ENCODE results near the gene PROB1. TPM values are rescaled to one million over a fixed set of nuclear protein-coding genes. Genes with fewer than 3 reads are reported as not detected.
A peak's percentile ranks its signal among the peaks of the same experiment; 100 is the strongest.

The PROB1 gene
- total RNA-seq, 1 experiment from 2014 or later: 3.4 TPM

DNA sequence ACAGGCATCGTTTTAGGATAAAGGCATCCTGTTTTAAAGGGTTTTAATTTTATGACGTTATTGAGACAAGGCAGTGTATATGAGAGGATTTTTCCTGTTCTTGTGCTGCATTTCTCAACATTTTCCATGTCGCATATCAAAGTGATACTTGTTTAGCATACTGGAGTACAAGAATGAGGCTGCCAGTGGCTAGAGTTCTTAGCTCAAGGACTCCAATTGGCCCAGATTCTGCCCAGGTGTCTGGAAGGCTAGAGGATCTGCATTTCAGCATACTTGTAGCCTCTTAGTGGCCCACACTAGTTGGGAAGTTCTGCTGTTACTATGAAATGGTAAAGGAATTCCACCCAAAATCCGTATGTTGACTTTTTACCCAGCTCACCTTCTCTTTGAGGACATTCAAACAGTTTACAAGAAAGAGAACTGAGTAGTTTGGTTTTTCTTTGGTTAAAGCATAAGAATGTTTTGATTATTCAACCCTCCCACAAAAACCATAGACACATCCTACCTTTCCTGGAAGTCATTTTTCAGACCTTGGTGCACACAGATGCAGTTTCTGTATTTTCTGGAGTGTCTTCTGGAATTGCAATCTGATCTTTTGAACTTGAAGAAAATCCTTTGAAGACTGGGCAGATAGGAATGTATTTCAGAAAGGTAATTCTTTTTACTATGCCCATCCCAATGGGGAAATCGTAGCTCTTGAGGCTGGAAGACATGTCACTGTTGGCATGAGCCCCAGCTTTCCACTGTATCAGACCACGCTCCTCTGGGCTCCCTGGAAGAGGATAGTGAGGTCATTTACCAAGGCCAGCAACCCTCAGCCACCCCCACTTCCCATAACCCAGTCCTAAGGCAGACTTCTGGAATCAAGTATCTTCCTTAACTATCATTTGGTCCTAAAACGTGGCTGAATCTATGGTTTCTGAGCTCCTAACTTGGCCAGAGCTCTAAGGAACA is 23.1 kb downstream of the PROB1 start:
- Histone ChIP-seq H3K9me3 (ENCODE audit: control insufficient read depth, low read depth, low read length) (no peaks in the 10 kb centered on the region), H3K18ac (ENCODE audit: insufficient read length, low read depth, low read length) (no peak overlapping the region)
- peak overlapping the region in 1 of 3 experiments; percentile 75; a peak in 2 of 7 replicates for H3K27ac Mint-ChIP-seq

More for the DNA sequence above, 23.1 kb downstream of the PROB1 start:
- no peak overlapping the region for H4K8ac ChIP-seq (replicated peaks; ENCODE audit: insufficient read length, low read depth, low read length)
- no peaks in the 10 kb centered on the region for H3K79me2 ChIP-seq (ENCODE audit: insufficient read depth, low read length)
- H4K91ac ChIP-seq (ENCODE audit: insufficient read length, low read depth, low read length): no peak overlapping the region
- Mint-ChIP-seq H3K4me1 (no peaks in the 10 kb centered on the region), H3K36me3 (ENCODE audit: insufficient read depth in 1 of 3, low read depth in 3 of 3) (peaks cover 12 to 52% (median 27%) of the 10 kb centered on the region in 3 experiments; a peak in 6 of 7 replicates), H3K27me3 (ENCODE audit: low read depth) (no peaks in the 10 kb centered on the region), H3K4me3 (no peak overlapping the region), H3K9me3 (no peaks in the 10 kb centered on the region)
- no peaks in the 10 kb centered on the region for H3K4me1 ChIP-seq (ENCODE audit: insufficient read depth, low read length)
- H2BK15ac ChIP-seq (ENCODE audit: low read depth, low read length): no peak overlapping the region
- H3K4ac ChIP-seq (ENCODE audit: low read depth, low read length): no peak overlapping the region
- no peak overlapping the region for H3T11ph ChIP-seq (ENCODE audit: low read length)
- no peak overlapping the region for H4K5ac ChIP-seq (ENCODE audit: insufficient read length, low read depth, low read length)
- H2BK20ac ChIP-seq (ENCODE audit: low read depth, low read length, poor library complexity, severe bottlenecking): no peak overlapping the region
- H2BK120ac ChIP-seq (ENCODE audit: low read depth, low read length, poor library complexity, severe bottlenecking): no peak overlapping the region
- no peak overlapping the region for H3K27ac ChIP-seq (ENCODE audit: insufficient read length, low read depth, low read length)
- no peak overlapping the region for H2BK5ac ChIP-seq (ENCODE audit: insufficient read length, low read length)
- no peak overlapping the region for H3K9ac ChIP-seq (ENCODE audit: extremely low read depth, insufficient read length, low read length)
- H2BK12ac ChIP-seq (ENCODE audit: insufficient read length, low read depth, low read length): no peak overlapping the region
- H4K20me1 ChIP-seq (ENCODE audit: control insufficient read depth, insufficient read depth, insufficient read length): no peaks in the 10 kb centered on the region
- no peaks in the 10 kb centered on the region for H3K79me1 ChIP-seq (ENCODE audit: insufficient read depth, low read depth, low read length, poor library complexity, severe bottlenecking)
- H3K23ac ChIP-seq (ENCODE audit: insufficient read length, low read depth, low read length): no peak overlapping the region
- no peaks in the 10 kb centered on the region for H3K27me3 ChIP-seq (ENCODE audit: insufficient read depth, low read length)
- H2AK5ac ChIP-seq (ENCODE audit: insufficient read length, low read length): no peak overlapping the region
- no peak overlapping the region for H3K4me2 ChIP-seq (ENCODE audit: insufficient read depth, insufficient read length, low read length)
- no peaks in the 10 kb centered on the region for H3K23me2 ChIP-seq (ENCODE audit: insufficient read length, low read depth, low read length, poor library complexity, severe bottlenecking)
- H2AFZ ChIP-seq (ENCODE audit: low read length): no peak overlapping the region
- WGBS (ENCODE audit: extremely low coverage, insufficient read length, low lambda C conversion rate): no CpG with 5 or more reads among the region's 7 CpGs
- no peak for DNase-seq
- H3K14ac ChIP-seq (ENCODE audit: insufficient read depth, low read length): no peak overlapping the region
- H3K56ac ChIP-seq (ENCODE audit: insufficient read length, low read depth, low read length): no peak overlapping the region
- TF ChIP-seq, protein P1, sequence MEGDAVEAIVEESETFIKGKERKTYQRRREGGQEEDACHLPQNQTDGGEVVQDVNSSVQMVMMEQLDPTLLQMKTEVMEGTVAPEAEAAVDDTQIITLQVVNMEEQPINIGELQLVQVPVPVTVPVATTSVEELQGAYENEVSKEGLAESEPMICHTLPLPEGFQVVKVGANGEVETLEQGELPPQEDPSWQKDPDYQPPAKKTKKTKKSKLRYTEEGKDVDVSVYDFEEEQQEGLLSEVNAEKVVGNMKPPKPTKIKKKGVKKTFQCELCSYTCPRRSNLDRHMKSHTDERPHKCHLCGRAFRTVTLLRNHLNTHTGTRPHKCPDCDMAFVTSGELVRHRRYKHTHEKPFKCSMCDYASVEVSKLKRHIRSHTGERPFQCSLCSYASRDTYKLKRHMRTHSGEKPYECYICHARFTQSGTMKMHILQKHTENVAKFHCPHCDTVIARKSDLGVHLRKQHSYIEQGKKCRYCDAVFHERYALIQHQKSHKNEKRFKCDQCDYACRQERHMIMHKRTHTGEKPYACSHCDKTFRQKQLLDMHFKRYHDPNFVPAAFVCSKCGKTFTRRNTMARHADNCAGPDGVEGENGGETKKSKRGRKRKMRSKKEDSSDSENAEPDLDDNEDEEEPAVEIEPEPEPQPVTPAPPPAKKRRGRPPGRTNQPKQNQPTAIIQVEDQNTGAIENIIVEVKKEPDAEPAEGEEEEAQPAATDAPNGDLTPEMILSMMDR (conservative IDR thresholded peaks at IDR 0.05): no peak
